ENCODE results near the gene MOV10.
A peak's percentile ranks its signal among the peaks of the same experiment; 100 is the strongest.
"Not testable (repeated sequence)": the region's sequence is repeated elsewhere in the genome, so short reads cannot be mapped to it uniquely, and the experiment has no call there.

Gene MOV10

DNA sequence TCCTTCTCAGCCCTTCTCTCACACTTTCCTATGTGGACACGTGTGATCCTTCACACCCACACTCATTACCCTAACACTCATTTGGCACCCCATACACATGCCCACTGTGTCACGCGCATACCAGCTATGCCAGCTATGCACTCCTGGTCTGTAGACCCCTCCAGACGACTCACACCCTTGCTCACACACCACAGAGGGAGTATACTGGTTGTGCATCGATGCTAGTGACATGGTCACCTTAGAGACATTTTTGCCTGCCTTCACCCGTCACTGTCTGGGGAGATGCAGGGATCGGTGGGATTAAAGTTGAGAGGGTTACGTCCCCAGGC lies 49.0 kb downstream of the MOV10 start:
- intact Hi-C loops (cut with DNase I): no loop called here
- peak in 1 of 10 donors; percentile 13 for DNase-seq

DNA sequence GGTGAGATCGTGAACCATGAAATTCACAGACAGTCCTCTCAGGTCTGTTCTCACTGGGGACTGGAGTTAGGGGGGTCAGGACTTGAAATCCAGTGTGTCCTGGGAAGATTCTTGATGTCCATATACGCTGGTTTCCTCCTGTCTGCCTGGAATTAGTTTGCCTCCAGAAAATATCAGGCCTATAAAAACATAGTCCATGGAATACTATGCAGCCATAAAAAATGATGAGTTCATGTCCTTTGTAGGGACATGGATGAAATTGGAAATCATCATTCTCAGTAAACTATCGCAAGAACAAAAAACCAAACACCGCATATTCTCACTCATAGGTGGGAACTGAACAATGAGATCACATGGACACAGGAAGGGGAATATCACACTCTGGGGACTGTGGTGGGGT lies 49.8 kb downstream of the MOV10 start:
- DNase-seq; intact Hi-C loops (cut with DNase I): not testable (repeated sequence)

DNA sequence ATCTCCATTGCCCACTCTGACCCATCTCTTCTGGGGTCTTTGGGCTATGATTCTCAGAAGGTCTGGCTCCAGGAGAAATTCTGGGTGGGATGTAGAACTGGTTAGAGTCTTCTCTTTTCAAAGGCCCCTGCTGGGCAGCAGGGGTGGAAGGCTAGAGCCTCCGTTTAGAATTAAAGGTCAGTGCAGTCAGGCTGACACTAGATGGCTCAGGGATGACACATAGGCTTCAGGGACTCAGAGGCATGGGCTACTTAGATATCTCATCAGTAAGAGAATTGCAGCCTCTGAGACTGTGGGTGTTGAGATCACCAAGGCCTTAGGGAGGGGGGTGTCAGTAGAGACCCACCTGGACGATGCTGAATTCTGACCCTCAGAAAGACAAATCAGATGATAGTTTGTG lies 53.3 kb downstream of the MOV10 start:
- DNase-seq: no peak
- intact Hi-C loops (cut with DNase I): no loop called here

DNA sequence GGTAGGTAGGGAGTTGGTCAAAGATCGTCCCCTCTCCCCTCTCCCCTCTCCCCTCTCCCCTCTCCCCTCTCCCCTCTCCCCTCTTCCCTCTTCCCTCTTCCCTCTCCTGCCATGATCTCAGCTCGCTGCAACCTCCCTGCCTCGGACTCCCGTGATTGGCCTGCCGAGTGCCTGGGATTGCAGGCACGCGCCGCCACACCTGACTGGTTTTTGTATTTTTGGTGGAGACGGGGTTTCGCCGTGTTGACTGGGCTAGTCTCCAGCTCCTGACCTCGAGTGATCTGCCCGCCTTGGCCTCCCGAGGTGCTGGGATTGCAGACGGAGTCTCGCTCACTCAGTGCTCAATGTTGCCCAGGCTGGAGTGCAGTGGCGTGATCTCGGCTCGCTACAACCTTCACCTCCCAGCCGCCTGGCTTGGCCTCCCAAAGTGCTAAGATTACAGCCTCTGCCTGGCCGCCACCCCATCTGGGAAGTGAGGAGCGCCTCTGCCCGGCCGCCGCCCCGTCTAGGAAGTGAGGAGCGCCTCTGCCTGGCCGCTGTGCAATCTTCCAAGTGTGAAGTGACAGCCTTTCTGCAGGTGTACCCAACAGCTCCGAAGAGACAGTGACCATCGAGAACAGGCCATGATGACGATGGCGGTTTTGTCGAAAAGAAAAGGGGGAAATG lies 54.0 kb downstream of the MOV10 start:
- intact Hi-C loops (cut with DNase I); DNase-seq: not testable (repeated sequence)

DNA sequence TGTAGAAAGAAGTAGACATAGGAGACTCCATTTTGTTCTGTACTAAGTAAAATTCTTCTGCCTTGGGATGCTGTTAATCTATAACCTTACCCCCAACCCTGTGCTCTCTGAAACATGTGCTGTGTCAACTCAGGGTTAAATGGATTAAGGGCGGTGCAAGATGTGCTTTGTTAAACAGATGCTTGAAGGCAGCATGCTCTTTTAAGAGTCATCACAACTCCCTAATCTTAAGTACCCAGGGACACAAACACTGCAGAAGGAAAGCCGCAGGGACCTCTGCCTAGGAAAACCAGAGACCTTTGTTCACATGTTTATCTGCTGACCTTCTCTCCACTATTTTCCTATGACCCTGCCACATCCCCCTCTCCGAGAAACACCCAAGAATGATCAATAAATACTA lies 54.6 kb downstream of the MOV10 start:
- DNase-seq; intact Hi-C loops (cut with DNase I): not testable (repeated sequence)

DNA sequence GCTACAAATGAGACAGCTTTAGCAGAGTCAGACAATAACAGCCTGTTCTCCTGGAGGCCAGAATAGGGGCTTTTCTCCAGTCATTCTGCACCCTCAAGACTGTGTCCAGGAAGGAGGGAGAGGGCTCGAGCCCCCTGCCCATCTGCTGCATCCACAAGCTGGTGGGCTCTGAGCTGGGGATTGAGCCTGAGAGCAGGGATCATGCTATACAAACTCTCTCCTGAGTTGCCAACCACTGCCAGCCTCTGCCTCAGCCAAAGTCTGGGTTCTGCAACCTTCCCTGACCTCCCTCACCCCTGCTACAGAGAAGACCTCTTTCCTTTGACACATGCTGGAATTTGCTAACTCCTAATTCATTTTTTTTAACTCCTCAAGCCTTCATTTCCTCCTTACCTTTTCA lies 55.5 kb downstream of the MOV10 start:
- intact Hi-C loops (cut with DNase I): no loop called here
- DNase-seq: no peak

DNA sequence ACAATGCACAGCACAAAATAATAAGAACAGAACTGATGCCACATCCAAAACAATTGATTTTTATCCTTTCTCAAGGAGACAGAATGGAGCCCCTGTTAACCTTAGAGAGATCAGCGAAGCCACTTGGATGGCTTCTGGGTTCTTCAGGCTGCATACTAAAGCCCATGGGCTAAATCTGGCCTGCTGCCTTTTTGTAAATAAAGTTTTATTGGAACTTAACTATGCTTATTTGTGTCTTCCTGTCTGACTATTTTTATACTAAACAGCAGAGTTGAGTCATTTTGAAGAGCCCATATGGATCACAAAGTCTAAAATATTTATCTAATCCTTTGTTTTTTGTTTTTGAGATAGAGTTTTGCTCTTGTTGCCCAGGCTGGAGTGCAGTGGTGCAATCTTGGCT lies 57.0 kb downstream of the MOV10 start:
- intact Hi-C loops (cut with DNase I): no loop called here
- DNase-seq: no peak

DNA sequence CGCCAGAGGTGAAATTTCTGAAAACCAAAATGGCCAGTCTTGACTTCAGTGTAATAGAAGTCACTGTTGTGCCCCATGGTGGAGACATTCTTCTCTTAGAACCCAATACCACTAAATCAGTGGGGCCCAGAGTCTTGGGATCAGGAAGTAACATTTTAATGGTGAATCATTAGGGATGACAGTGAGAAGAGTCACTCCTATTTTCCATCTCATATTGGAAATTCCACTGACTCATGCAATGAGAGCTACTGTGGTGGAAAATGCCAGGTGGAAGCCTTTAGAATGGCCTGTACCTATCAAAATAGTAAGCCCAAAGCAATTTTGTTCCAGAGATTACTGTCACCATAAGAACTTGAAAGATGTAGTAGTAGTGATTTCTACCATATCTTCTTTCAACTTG lies 61.3 kb downstream of the MOV10 start:
- intact Hi-C loops (cut with DNase I): no loop called here
- DNase-seq: no peak

DNA sequence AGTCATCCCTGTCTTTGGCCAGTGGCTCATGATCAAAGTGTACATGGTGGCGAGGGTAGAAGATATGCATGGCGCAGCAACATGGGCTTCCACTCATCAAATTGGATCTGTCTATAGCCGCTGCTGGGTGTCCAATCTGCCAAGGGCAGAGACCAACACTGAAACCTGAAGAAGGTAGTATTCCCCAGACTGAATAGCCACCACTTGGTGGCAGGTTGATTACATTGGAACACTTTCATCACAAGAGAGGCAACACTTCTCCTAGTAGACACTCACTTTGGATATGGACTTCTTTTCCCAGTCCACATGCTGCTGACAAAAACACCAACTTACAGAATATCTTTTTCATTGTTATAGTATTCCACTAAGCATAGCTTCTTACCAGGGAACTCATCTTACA lies 63.1 kb downstream of the MOV10 start:
- intact Hi-C loops (cut with DNase I): no loop called here

DNA sequence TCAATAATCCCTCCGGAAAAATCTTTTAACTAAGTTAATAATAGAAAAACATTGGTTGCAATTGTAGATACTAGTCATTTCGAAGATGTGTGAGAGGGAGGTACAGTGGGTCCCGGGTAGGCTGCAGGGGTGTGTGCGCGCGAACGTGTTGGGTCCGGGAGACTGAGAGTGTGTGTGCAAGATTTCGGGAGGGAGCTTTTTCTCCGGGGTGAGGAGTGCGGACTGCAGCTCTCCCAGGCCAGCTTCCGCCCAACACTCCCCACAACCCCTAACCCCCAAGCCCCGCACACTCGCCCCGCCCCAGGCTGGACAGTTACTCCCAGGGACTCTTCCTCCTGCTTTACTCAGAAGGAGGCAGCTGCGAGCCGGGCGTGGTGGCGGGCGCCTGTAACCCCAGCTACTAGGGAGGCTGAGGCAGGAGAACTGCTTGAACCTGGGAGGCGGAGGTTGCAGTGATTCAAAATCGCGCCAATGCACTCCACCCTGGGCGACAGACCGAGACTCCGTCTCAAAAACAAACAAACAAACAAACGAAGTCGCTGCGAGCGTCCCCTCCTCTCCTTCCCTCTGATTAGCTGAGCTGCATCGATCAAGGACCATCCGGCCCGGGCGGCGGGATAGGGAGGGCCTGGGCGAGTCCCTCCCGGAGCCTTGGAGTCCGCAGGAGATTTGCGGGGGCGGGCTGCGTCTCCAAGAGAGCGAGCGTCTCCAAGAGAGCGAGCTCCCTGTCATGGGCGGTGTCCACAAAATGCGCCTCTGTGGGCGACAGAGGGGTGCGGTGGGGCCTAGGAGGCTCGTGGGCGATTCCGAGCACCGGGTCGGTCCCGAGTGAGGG lies 68.9 kb downstream of the MOV10 start:
- intact Hi-C loops (cut with DNase I): loop anchor here (5.0 kb wide), 1 partner anchor 44 kb away; no protein-coding TSS in a partner anchor
- DNase-seq: no peak

More for the DNA sequence above, 63.1 kb downstream of the MOV10 start:
- DNase-seq: no peak

DNA sequence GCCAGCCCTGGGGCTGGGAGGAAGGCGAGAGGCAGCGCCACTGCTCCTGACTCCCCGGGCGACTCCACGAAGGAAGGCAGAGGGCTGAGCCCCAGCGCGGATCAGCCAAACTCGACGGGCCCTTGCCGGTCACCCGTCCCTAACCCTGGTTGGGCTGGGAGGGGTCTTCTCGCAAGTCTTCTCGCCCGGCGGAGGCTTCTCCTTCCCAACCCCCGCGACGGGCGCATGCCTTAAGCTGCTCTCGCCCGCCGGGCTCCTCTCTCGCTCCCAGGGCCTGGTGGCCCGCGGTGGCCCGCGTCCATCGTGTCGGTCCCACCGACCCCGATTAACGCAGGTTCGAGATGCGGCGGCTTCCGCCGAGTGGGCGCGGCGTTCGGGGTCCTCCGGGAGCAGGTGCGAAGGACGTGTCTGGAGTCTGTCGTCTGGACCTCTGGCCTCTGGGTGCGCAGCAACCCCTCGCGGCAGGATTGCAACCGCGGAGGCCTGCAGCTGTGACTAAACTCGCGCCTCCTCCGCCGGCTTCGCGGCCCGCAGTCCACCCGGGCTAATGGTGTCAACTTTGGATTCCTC lies 69.6 kb downstream of the MOV10 start:
- intact Hi-C loops (cut with DNase I): loop anchor here (5.0 kb wide), 1 partner anchor 43 kb away; no protein-coding TSS in a partner anchor
- DNase-seq: peak in 1 of 10 donors; percentile 71

DNA sequence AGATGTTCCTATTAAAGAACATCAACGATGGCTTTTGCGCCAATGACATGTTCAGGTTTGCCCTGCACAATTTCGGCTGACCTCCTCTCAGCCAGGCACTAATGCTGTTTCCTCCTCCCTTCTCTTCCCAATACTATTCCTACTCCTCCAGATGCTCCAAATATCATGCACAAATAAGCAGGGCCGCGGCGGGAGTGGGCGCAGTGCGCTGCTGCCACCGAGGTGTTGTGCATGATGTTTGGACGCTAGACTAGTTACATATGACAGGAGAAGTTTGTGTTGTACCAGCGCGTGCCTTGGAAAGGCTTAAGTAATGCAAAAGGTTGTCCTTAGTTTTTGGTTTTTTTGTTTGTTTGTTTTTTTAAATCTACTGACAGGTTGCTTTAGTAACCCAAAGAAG lies 73.9 kb downstream of the MOV10 start:
- DNase-seq: no peak
- intact Hi-C loops (cut with DNase I): no loop called here

Measured in posterior cingulate gyrus (tissue), 11 donors.